HG03521 (cell line): ENCODE measurements around the gene ZFP64.
"Not testable (repeated sequence)": the region's sequence is repeated elsewhere in the genome, so short reads cannot be mapped to it uniquely, and the experiment has no call there.

ENCODE experiments used
- ATAC-seq: cut with Tn5 transposase; IDR thresholded peaks from one replicate; pipeline ENCODE4 v1.9.1; 2021; ENCODE audit warnings: mild to moderate bottlenecking, moderate library complexity; ENCODE audit not compliant: unreplicated experiment

ZFP64 gene

DNA sequence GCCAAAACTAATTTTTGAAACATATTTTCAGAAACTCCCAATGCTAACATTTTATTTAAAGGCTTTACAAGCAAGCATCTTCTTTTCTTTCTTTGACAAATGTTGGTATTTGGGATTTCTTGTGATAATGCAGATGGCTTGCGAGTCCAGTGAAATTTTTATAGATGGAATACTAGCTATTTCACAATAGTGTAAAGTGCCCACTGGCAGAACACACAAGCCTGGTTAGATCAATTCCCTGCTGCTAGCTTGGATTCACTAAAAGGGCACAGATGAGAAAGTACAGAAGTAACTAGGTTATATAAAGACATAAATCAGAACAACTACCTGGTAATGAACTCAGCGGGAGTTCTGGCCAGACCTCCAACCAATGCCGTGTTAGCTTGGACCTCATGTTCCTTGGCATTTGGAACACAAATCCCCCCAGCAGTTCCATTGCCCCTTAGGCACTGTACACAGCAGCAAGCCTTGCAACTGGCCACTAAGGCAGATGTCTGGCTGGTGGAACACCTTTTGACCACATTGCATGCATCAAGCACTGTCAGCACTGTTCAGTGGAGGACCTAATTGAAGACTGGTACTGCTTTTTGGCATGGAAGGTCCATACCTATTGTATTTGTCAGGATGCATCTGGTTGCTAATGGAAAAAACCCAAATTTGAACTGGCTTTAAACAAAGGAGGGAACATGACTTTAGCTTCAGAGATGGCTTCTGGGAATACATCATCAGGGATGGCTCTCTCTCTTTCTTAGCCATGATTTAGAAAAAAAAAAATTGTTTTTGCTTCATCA is 15.6 kb upstream of the ZFP64 start:
- ATAC-seq, result no peak

DNA sequence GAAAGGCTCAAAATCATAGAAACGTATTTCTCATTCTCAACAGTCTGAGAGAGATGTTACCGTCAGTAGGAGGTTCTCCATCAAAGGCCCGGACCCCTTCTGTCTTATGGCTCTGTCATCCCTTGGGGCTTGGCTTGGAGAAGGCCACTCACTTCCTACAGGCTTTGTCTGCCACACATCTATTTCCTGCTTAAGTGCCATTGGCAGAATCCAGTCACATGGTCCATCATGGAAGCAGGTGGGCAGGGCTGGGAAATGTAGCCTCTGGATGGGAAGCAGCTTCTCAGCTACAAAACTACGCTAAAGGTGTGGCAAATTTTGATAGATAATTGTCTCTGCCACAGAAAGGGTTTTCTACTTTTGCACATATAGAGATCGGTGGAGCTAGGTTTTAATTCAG is 12.6 kb upstream of the ZFP64 start:
- no peak for ATAC-seq

DNA sequence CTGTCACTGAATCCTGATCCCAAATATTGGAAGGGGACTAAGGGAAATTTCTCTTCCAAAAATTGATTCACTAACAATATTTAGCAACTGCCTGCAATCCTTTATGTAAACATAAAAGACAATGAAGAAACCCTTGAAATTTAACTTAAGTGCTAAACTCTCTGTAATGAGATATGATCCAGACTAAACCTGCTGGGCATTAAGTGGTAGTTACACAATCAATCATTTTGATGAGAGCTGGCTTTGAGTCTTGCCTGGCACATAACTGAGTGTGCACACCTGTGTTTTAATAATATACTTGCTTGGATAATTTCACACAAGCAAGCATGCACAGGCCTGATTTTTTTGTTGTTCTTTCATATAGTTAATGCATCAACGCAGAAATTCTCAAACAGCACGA is 9.8 kb upstream of the ZFP64 start:
- no peak for ATAC-seq

DNA sequence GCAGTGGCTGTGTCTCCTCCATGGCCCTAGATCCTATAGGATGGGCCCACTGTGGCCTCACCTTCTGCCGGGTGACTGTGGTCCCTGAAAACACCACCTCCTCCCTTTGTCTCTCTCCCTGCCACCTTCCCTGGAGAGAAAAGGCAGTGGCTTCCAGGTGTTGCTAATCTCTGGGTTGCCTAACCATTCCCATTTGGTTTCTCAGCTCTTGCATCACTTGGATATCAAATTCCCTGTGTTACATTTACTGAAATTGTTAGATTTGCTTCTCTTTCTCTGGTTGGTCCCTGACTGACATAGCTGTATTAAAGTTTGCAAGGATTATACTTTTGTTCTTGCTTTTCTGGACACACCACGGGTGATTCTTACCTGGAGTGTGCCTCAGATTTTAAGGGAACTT is 9.3 kb upstream of the ZFP64 start:
- ATAC-seq, result no peak

DNA sequence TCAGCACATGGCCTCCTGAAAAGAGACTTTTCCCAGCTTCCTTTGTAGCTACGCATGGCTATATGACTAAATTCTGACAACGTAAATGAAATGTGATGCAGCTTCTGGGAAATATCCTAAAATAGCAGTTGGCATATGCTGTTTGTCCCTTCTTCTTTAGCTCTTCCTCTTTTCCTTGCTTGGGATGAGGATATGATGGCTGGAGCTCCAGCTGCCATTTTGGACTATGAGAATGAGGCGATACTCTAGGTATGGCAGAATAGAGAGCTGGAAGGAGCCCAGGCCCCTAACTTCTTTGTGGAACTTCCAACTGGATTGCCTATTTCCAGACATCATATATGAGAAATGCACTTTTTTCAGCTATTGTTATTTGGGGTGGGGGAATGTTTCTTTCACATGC is 5.3 kb upstream of the ZFP64 start:
- no peak for ATAC-seq

DNA sequence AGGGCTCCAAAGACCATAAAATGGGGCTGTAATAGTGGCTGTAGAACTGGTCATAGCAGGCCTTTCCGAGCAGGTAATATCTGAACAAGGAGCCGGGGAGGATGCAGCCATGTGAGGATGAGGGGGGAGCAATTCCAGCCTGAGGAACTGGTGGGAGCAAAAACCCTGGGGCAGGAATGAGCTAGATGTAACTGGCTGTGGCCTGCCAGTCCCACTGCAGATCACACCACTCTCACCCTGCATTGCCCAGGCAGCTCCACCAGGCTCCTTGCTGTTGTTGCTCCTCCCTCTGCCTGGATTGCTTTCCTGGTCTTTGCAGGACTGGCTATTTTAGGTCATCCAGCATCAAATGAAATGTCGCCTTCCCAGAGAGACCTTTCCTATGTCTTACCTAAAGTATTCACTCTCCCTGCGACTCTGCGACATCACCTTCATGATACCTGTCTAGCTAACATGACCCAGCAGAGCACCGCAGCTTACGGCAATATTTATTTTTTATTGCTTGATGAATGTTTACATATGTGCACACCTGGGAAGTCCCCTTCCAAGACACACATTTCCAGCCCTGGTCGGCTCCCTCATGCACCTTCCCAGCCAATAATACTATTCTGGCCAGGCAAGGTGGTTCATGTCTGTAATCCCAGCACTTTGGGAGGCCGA is 2.4 kb upstream of the ZFP64 start:
- no peak for ATAC-seq

DNA sequence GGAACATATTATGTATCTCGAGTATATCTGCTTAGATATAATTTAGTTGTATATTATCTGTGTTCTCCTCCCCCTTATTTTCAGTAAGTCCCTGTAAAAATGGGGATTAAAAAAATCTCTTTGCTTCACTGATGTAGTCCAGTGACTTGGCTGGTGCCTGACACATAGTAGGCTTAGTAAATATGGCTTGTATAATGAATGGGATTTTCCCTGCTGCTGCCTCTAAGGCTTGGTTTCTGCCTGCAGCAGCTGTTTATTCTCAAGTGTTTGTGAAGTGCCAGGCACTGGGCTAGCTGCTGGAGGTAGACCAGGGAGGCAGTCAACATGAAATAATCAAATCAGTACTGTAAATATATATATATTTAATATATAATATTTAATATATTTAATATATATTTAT is 1.6 kb upstream of the ZFP64 start:
- ATAC-seq, result no peak

DNA sequence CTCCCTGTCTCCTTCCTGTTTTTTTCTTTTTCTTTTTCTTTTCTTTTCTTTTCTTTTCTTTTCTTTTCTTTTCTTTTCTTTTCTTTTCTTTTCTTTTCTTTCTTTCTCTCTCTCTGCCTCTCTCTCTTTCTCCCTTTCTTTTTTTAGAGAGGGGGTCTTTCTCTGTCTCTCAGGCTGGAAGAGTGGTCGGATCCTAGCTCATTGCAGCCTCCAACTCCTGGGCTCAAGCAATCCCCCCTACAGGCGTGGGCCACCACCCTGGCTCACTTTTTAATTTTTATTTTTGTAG is 1.1 kb upstream of the ZFP64 start:
- not testable (repeated sequence) for ATAC-seq

DNA sequence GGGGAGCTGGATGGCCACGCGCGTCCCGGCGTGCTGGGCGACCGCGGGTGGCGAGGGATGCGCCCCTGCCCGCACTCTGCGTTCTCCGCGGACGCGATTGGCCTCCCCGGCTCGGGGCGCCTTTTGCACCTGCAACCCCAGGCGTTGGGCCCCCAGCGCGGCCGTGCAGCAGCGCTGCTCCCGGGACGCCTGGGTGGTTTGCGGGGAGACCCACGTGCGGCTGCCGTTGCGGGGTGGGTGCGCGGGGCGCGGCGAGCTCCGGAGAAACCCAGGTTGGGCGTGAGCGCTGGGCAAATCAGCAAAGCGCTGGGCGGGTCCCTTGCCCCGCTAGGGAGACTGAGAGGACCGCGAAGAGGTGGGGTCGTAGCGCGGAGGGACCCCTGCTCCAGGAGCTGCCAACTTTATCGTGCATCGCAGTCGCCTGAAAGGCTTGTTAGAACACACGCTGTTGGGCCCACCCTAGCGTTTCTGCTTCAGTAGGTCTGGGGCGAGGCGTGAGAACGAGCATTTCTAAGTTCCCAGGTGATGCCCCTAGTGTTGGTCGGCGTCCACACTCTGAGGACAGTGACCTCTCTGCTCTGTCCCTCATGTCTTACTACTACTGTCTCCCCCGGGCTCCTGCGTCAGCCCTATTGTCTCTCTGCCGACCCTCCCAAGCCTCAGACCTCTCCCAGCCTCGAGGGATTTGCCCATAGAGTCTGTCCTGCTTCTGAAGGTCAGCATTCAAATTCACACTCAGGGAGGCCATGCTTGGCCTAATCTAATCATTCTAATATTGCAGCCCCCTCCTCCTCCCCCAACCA is 538 bp upstream of the ZFP64 start:
- peak; percentile 34 for ATAC-seq

DNA sequence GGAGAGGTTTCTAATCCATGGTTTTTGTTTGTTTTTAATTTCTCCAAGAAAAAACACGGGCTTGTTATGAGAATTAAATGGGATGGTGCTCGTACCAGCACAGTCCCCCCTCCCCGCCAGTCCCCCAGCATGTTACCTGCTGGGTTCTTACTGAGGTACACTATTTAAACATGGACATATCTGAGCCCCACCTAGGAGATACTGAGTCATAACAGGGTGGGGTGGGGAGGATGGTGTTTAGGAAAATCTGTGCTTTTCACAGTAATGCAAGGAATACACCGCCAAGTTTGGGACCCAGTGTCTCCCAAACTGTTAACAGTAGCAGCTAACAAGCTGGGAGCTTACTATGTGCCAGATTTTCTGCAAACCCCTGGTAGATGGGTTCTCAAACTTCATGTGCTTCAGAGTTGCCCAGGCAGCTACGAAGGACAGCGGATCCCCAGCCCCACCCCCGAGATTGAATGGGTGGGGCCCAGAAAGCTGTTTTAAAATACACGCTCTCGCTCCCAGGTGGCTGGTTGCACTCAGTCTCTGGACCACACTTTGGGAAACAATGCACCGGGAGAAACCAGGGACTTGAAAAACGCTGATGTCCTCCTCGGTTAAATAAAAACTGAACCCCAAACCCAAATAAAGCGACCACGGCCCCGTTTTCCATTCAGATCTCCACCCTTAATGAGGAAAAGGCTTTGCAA is 995 bp downstream of the ZFP64 start:
- peak; percentile 35 for ATAC-seq

DNA sequence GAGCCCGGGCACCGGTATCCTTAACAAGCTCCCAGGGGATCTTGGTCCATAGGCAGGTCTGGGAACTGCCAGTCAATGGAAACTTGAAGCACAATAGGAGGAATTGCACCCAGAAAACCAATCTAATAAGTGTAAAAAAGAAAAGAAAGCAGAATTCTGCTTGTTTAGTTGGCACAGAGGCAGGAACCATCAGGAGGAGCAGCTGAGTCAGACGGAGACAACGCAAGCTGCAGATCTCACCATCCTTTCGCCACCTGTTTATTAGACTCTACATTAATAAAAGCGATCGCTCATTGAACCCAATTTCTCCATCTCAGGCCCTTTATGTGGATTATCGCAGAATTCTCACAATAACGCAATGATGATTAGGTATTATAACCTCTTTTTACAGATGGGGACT is 9.8 kb downstream of the ZFP64 start:
- no peak for ATAC-seq

DNA sequence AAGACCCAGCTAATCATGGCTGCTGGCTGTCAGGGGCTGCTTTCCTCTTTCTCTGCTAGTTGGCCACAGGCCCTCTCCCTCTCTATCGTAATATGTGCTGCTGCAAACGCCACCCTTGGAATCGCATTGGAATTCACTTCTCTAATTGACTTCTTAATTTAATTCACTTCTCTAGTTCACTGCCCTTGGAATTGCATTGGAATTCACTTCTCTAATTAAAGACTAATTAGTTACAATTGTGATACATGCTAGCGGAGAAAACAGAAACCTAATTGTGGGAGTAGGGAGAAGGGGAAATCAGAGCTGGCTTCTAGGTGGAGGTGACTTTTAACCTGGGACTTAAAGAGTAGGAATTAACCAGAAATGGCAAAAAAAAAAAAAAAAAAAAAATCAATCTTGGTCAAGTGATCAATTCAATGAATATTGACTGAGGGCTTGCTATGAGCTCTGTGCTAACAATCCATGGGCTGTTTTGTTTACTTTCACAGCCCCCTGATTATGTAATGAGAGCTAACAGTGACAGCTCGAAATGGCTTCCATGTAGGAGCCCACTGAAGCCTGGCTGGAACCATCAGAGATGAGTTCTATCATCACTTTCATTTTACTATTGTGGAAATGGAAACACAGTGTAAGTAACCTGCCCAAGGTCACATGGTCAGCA is 11.3 kb downstream of the ZFP64 start:
- no peak for ATAC-seq

DNA sequence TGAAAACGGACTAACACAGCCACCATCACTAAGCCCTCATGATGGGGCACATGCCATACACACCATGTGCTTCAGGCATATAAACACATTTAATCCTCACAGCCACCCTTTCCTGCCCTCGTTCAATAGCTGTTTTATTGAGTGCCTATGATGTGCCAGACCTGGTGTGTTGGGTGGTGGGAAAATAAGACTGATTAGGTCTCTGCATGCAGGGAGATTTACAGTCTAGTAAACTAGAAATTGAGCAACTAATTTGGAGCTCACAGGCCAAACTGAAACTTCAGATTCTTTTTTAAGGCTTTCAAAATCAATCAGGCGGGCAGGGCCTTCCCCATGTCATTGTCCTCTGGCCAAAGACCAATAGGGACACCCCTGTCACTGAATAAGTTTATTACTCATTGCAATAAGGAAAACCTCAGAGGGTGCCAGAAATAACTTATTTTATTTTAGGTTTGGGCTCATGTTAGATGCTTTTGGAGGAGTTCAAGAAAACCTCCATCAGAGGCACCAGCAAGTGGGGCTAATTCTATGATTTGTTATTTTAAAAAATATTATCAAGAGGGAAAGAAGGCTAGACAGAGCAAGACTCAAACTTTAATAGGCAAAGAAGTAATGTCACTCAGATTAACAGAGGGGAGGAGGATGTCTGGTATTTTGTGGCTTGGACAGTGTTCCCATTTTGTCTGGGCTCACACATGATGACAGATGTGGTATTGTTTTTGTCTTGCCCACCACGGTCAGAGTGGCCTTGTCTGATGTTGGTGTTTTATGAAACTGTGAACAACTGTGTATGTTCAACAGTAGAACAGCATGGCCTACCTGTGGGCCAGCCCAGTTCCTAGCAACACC is 12.0 kb downstream of the ZFP64 start:
- peak; percentile 83 for ATAC-seq

DNA sequence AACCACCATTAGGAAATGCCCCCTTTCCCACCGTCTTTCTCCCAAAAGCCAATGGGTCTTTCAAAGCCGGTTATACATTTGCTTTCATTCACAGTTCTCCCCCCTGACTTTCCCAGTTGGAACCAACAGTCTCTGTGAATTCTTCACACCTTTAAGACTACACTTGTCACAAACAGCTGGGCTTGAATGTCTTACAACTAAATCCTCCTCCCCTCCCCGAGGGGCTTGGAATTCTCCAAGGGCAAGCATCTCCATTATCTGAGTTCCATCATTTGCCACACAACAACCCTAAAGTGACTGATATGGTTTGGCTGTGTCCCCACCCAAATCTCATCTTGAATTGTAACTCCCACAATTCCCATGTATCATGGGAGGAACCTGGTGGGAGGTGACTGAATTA is 12.9 kb downstream of the ZFP64 start:
- no peak for ATAC-seq

DNA sequence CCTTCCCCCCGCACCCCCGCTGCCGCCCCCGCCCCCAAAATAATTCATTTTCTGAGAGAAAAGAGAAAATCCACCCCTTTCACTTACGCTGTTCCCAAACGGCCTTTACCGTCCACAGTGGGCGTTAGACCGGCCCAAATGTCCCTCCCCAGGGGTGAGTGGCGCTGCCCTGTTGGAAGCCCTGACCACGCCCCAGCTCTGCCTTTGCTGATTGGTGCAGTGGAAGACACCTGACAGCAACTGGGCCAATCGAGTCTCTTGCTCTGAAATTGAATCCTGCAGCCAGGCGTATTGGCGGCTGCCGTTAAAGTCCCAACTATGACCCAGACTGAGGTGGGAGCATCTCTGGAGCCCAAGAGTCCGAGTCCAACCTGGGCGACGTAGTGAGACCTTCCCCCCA is 15.7 kb downstream of the ZFP64 start:
- no peak for ATAC-seq

DNA sequence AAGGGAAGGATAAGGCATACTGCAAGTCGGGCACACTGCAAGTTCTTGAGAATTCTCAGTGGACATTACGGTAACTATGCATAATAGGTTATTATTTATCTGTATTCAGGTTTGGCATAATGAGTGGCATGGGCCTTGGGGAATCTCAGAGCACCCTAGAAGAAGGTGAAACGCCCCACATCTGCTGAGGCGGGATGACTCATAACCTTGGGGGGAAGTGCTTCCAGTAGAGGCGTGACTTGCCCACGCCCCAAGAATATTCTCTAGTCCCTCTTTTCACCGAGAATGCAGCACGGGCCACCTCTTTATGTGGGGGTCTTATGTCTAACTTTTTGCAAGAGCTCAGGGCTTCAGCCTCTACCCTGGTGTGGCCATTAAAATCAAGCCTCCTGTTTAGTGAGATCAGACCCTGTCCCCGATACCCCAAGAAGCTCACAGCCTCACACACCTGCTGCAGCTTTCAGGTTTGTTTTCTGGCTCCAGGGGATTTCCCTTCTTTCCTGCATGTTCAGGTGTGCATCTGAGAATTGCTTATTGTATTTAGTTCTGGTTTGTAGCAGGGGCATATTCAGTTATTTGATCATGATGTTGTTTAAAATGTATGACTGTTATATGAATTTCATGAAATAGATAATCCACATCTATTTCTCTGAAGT is 19.1 kb downstream of the ZFP64 start:
- peak; percentile 83 for ATAC-seq

DNA sequence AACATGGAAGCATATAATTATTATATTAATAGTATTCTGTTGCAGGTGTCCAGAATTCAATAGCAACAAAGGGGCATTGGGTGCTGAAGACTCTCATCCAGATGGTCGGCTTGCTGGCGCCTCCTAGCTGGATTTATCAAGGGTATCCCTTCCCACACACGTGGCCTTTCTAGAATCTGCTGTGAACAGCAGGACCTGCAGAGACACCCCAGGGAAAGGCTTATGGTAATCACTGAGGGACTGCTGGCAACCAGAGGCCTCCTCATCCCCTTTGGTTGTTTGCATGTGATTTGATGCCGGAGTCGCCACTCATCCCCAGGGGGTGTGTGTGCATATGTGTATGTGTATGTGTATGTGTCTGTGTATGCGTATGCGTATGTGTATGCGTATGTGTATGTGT is 20.6 kb downstream of the ZFP64 start:
- no peak for ATAC-seq

DNA sequence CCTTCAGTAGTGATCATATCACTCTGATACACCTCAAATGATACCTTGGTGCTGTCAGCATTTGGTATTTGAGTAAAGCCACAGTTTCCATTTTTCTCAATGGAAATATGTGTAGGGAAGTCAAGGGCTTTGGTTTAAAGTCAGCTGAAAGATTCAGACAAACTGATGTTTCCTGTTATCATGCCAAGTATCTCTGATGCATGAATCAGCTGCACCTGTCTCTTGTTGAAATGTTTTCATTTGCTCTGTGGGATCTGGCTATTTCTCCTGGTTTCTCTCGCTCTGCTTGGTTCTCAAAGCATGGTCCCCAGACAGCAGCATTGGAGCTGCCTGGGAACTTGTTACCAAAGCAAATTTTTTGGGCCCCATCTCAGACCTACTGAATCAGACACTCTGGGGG is 23.5 kb downstream of the ZFP64 start:
- no peak for ATAC-seq

DNA sequence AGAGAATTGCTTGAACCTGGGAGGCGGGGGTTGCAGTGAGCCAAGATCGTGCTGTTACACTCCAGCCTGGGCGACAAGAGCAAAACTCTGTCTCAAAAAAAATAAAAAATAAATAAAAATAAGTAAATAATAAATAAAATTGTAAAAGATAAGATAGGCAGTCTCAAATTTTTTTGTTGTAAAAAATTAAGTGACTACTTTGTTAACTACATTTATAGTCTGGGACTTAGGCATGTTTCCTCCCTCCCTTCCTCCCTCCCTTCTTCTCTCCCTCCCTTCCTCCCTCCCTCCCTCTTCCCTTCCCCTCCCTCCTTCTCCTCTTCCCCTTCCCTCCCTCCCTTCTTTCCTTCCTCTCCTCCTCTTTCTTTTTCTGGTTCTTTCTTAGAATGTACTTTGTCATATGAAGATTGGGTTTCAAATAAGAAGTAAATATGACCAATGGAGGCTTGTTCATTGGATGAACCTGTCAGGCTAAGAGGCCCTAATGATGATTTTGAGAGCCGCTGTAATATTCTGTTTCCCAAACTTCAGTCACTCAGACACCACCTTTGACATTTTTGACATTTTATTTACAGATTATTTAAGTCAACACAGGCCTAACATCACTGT is 24.2 kb downstream of the ZFP64 start:
- ATAC-seq, result no peak
